ENCODE results near the gene RAB7B. TPM values are rescaled to one million over a fixed set of nuclear protein-coding genes. Genes with fewer than 3 reads are reported as not detected.
A peak's percentile ranks its signal among the peaks of the same experiment; 100 is the strongest.

RAB7B gene
- total and polyA plus RNA-seq, 2 of the 13 experiments (the other 11 are each of a cell fraction or from before 2014, with no cell fraction given): 0.05 to 0.46 TPM

DNA sequence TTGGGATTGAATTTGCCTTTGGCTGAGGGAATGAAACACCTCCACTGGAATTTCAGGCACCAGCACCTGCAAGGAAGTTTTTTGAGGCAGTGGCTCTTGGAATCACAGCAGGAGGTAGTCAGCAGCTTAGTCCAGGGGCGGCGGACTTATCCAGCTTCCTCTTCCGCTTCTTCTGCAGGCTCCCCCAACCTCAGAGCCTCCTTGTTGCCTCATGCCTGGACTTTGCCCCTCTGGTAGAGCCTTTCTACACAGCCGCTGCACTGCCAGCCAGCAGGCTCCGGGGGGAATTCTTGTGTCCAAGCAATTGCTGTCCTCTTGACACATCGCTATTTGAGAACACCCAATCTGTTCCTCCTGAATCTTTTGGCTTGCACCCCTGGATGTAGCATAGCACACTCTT lies 45.4 kb upstream of the RAB7B start (continued):
- no peak for TF ChIP-seq ZNF598 (CRISPR knock-in tag; IDR thresholded peaks at IDR 0.05; ENCODE audit: borderline replicate concordance)
- TF ChIP-seq XBP1 (CRISPR knock-in tag; IDR thresholded peaks at IDR 0.05): no peak
- TF ChIP-seq, protein P1, sequence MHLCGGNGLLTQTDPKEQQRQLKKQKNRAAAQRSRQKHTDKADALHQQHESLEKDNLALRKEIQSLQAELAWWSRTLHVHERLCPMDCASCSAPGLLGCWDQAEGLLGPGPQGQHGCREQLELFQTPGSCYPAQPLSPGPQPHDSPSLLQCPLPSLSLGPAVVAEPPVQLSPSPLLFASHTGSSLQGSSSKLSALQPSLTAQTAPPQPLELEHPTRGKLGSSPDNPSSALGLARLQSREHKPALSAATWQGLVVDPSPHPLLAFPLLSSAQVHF (CRISPR knock-in tag; IDR thresholded peaks at IDR 0.05): no peak
- TF ChIP-seq ZEB1 (IDR thresholded peaks at IDR 0.05; ENCODE audit: insufficient replicate concordance, low read depth): no peak
- TF ChIP-seq CBX2 (IDR thresholded peaks at IDR 0.05; ENCODE audit: low read depth, low read length): no peak
- no peak for TF ChIP-seq CBX2 (CRISPR knock-in tag; IDR thresholded peaks at IDR 0.05; ENCODE audit: low read depth)
- 0 out of 2 replicates have a peak, but pooled peaks have one; percentile 43 for TF ChIP-seq KMT2A (CRISPR knock-in tag; IDR thresholded peaks at IDR 0.05)
- TF ChIP-seq, protein P2, sequence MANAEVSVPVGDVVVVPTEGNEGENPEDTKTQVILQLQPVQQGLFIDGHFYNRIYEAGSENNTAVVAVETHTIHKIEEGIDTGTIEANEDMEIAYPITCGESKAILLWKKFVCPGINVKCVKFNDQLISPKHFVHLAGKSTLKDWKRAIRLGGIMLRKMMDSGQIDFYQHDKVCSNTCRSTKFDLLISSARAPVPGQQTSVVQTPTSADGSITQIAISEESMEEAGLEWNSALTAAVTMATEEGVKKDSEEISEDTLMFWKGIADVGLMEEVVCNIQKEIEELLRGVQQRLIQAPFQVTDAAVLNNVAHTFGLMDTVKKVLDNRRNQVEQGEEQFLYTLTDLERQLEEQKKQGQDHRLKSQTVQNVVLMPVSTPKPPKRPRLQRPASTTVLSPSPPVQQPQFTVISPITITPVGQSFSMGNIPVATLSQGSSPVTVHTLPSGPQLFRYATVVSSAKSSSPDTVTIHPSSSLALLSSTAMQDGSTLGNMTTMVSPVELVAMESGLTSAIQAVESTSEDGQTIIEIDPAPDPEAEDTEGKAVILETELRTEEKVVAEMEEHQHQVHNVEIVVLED (CRISPR knock-in tag; IDR thresholded peaks at IDR 0.05; ENCODE audit: borderline replicate concordance): no peak
- TF ChIP-seq CCDC6 (CRISPR knock-in tag; IDR thresholded peaks at IDR 0.05): no peak
- no peak for TF ChIP-seq PRPF4 (IDR thresholded peaks at IDR 0.05; ENCODE audit: low read depth, low read length, poor library complexity, severe bottlenecking)
- no peak for TF ChIP-seq TP53 (CRISPR knock-in tag; conservative IDR thresholded peaks at IDR 0.05)
- TF ChIP-seq, protein P3, sequence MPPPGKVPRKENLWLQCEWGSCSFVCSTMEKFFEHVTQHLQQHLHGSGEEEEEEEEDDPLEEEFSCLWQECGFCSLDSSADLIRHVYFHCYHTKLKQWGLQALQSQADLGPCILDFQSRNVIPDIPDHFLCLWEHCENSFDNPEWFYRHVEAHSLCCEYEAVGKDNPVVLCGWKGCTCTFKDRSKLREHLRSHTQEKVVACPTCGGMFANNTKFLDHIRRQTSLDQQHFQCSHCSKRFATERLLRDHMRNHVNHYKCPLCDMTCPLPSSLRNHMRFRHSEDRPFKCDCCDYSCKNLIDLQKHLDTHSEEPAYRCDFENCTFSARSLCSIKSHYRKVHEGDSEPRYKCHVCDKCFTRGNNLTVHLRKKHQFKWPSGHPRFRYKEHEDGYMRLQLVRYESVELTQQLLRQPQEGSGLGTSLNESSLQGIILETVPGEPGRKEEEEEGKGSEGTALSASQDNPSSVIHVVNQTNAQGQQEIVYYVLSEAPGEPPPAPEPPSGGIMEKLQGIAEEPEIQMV (CRISPR knock-in tag; IDR thresholded peaks at IDR 0.05; ENCODE audit: low read depth): no peak
- peak; percentile 76 for TF ChIP-seq ELF1 (CRISPR knock-in tag; IDR thresholded peaks at IDR 0.05)
- TF ChIP-seq, protein P4, sequence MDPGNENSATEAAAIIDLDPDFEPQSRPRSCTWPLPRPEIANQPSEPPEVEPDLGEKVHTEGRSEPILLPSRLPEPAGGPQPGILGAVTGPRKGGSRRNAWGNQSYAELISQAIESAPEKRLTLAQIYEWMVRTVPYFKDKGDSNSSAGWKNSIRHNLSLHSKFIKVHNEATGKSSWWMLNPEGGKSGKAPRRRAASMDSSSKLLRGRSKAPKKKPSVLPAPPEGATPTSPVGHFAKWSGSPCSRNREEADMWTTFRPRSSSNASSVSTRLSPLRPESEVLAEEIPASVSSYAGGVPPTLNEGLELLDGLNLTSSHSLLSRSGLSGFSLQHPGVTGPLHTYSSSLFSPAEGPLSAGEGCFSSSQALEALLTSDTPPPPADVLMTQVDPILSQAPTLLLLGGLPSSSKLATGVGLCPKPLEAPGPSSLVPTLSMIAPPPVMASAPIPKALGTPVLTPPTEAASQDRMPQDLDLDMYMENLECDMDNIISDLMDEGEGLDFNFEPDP (CRISPR knock-in tag; conservative IDR thresholded peaks at IDR 0.05): no peak
- TF ChIP-seq ZSCAN29 (CRISPR knock-in tag; conservative IDR thresholded peaks at IDR 0.05): no peak
- TF ChIP-seq FOSL1 (CRISPR knock-in tag; IDR thresholded peaks at IDR 0.05; ENCODE audit: borderline replicate concordance): no peak
- TF ChIP-seq, protein P5, sequence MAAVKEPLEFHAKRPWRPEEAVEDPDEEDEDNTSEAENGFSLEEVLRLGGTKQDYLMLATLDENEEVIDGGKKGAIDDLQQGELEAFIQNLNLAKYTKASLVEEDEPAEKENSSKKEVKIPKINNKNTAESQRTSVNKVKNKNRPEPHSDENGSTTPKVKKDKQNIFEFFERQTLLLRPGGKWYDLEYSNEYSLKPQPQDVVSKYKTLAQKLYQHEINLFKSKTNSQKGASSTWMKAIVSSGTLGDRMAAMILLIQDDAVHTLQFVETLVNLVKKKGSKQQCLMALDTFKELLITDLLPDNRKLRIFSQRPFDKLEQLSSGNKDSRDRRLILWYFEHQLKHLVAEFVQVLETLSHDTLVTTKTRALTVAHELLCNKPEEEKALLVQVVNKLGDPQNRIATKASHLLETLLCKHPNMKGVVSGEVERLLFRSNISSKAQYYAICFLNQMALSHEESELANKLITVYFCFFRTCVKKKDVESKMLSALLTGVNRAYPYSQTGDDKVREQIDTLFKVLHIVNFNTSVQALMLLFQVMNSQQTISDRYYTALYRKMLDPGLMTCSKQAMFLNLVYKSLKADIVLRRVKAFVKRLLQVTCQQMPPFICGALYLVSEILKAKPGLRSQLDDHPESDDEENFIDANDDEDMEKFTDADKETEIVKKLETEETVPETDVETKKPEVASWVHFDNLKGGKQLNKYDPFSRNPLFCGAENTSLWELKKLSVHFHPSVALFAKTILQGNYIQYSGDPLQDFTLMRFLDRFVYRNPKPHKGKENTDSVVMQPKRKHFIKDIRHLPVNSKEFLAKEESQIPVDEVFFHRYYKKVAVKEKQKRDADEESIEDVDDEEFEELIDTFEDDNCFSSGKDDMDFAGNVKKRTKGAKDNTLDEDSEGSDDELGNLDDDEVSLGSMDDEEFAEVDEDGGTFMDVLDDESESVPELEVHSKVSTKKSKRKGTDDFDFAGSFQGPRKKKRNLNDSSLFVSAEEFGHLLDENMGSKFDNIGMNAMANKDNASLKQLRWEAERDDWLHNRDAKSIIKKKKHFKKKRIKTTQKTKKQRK (IDR thresholded peaks at IDR 0.05; ENCODE audit: low read length): no peak
- TF ChIP-seq, protein P6, sequence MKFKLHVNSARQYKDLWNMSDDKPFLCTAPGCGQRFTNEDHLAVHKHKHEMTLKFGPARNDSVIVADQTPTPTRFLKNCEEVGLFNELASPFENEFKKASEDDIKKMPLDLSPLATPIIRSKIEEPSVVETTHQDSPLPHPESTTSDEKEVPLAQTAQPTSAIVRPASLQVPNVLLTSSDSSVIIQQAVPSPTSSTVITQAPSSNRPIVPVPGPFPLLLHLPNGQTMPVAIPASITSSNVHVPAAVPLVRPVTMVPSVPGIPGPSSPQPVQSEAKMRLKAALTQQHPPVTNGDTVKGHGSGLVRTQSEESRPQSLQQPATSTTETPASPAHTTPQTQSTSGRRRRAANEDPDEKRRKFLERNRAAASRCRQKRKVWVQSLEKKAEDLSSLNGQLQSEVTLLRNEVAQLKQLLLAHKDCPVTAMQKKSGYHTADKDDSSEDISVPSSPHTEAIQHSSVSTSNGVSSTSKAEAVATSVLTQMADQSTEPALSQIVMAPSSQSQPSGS (CRISPR knock-in tag; IDR thresholded peaks at IDR 0.05): 0 out of 2 replicates have a peak, but pooled peaks have one; percentile 43
